Omental fat pad (tissue), 4 donors: ENCODE data around the gene INS. TPM values are rescaled to one million over a fixed set of nuclear protein-coding genes. Genes with fewer than 3 reads are reported as not detected.

ENCODE experiments used
- ATAC-seq: fragments of 150-250 bp; one replicate; pipeline ENCODE4 v1.9.1; 2016; ENCODE audit warnings: mild to moderate bottlenecking, moderate library complexity; ENCODE audit not compliant: low FRiP score
- DNase-seq: peaks from one replicate; pipeline ENCODE4 v3.0.0-alpha.2; 2019; ENCODE audit warnings: low spot score
- CTCF ChIP-seq, 3 donors: fragments of 450-650 bp; IDR thresholded peaks; one replicate each; pipeline ENCODE4 v1.5.1; 2016 to 2017; ENCODE audit warnings: antibody characterized with exemption in 3 of 3, mild to moderate bottlenecking in 3 of 3, moderate library complexity in 2 of 3
- total RNA-seq, 4 donors: library from RNA; depleted of rRNA; stranded (reverse); fragments of >200 nt; gene quantifications; one replicate each; pipeline ENCODE4 v1.1.0, GENCODE V29; 2016

INS gene
- total RNA-seq, 4 donors from 2014 or later, result not detected

GRCh38 chr11:2192435-2192834 lies 31.4 kb upstream of the INS start:
- DNase-seq, result no peak
- TF ChIP-seq CTCF (IDR thresholded peaks at IDR 0.05), result no peak
- ATAC-seq, result no peak

- ATAC-seq (no peak), DNase-seq (no peak)
- TF ChIP-seq CTCF (IDR thresholded peaks at IDR 0.05), result no peak
Observed at GRCh38 chr11:2191883-2192282, 30.9 kb upstream of the INS start.

GRCh38 chr11:2190657-2191471 lies 29.9 kb upstream of the INS start:
- no peak for ATAC-seq
- no peak for DNase-seq
- no peak for TF ChIP-seq CTCF (IDR thresholded peaks at IDR 0.05)

GRCh38 chr11:2189938-2190656 lies 29.1 kb upstream of the INS start:
- no peak for TF ChIP-seq CTCF (IDR thresholded peaks at IDR 0.05)
- ATAC-seq (no peak), DNase-seq (no peak)

- no peak for TF ChIP-seq CTCF (IDR thresholded peaks at IDR 0.05)
- DNase-seq, result no peak
Observed at GRCh38 chr11:2188745-2189144, 27.7 kb upstream of the INS start.

GRCh38 chr11:2187280-2187707 lies 26.3 kb upstream of the INS start:
- TF ChIP-seq CTCF (IDR thresholded peaks at IDR 0.05), result no peak
- DNase-seq, result no peak
- no peak for ATAC-seq

More at GRCh38 chr11:2188745-2189144, 27.7 kb upstream of the INS start:
- ATAC-seq, result no peak
